ENCODE data around the gene CFTR. TPM values are rescaled to one million over a fixed set of nuclear protein-coding genes. Genes with fewer than 3 reads are reported as not detected.
"Not testable (repeated sequence)": the region's sequence is repeated elsewhere in the genome, so short reads cannot be mapped to it uniquely, and the experiment has no call there.

The CFTR gene
- total RNA-seq, 3 donors from 2014 or later (not counting 1 experiment from before 2014, with no cell fraction given) = not detected

- H3K27ac Mint-ChIP-seq = no peak overlapping the region
Observed at GRCh38 chr7:117707080-117707479, 227.3 kb downstream of the CFTR start.

GRCh38 chr7:117708173-117708572 lies 228.3 kb downstream of the CFTR start:
- 93% methylated on average over 2 of the region's 4 CpGs for WGBS (ENCODE audit: insufficient coverage)
- H3K27me3 ChIP-seq (ENCODE audit: control insufficient read depth, insufficient read depth, low read length) = not testable (repeated sequence)

More at GRCh38 chr7:117707080-117707479, 227.3 kb downstream of the CFTR start:
- Histone ChIP-seq H3K27ac (ENCODE audit: low read length) (no peak overlapping the region), H3K36me3 (ENCODE audit: control insufficient read depth, insufficient read depth, low read length) (no peaks in the 10 kb centered on the region), H3K4me3 (ENCODE audit: low read length) (no peak overlapping the region), H3K9me3 (ENCODE audit: control insufficient read depth, insufficient read depth, low read length) (no peaks in the 10 kb centered on the region), H3K4me1 (ENCODE audit: control insufficient read depth, insufficient read depth, low read length) (no peaks in the 10 kb centered on the region), H3K27me3 (ENCODE audit: control insufficient read depth, insufficient read depth, low read length) (no peaks in the 10 kb centered on the region)
- ATAC-seq (no peak), DNase-seq (no peak)
- H3K4me1 Mint-ChIP-seq = no peaks in the 10 kb centered on the region
- TF ChIP-seq CTCF (IDR thresholded peaks at IDR 0.05) = no peak
- H3K9me3 Mint-ChIP-seq = peaks cover 3 to 4% of the 10 kb centered on the region in 2 donors
- H3K4me3 Mint-ChIP-seq = no peak overlapping the region
- H3K27me3 Mint-ChIP-seq (ENCODE audit: low read depth in 2 of 2) = no peaks in the 10 kb centered on the region
- no peaks in the 10 kb centered on the region for H3K36me3 Mint-ChIP-seq
- intact Hi-C loops (cut with micrococcal nuclease) = no loop called here

GRCh38 chr7:117711556-117711955 lies 231.7 kb downstream of the CFTR start:
- intact Hi-C loops (cut with micrococcal nuclease) = no loop called here

More at GRCh38 chr7:117708173-117708572, 228.3 kb downstream of the CFTR start:
- H3K36me3 ChIP-seq (ENCODE audit: control insufficient read depth, insufficient read depth, low read length); H3K9me3 ChIP-seq (ENCODE audit: control insufficient read depth, insufficient read depth, low read length); H3K4me1 Mint-ChIP-seq; H3K4me3 Mint-ChIP-seq; H3K27ac Mint-ChIP-seq; H3K36me3 Mint-ChIP-seq; ATAC-seq; DNase-seq; H3K27ac ChIP-seq (ENCODE audit: low read length); H3K9me3 Mint-ChIP-seq; H3K4me1 ChIP-seq (ENCODE audit: control insufficient read depth, insufficient read depth, low read length); H3K4me3 ChIP-seq (ENCODE audit: low read length); H3K27me3 Mint-ChIP-seq (ENCODE audit: low read depth in 2 of 2); intact Hi-C loops (cut with micrococcal nuclease): not testable (repeated sequence)

GRCh38 chr7:117715784-117716445 lies 236.1 kb downstream of the CFTR start:
- Histone ChIP-seq H3K9me3 (ENCODE audit: control insufficient read depth, insufficient read depth, low read length) (no peaks in the 10 kb centered on the region), H3K4me1 (ENCODE audit: control insufficient read depth, insufficient read depth, low read length) (no peaks in the 10 kb centered on the region), H3K27me3 (ENCODE audit: control insufficient read depth, insufficient read depth, low read length) (no peaks in the 10 kb centered on the region), H3K4me3 (ENCODE audit: low read length) (no peak overlapping the region), H3K27ac (ENCODE audit: low read length) (no peak overlapping the region), H3K36me3 (ENCODE audit: control insufficient read depth, insufficient read depth, low read length) (no peaks in the 10 kb centered on the region)
- no peak for TF ChIP-seq CTCF (IDR thresholded peaks at IDR 0.05)
- DNase-seq (peak in 1 of 2 donors; percentile 13), ATAC-seq (no peak)
- no peak overlapping the region for H3K4me3 Mint-ChIP-seq
- no peaks in the 10 kb centered on the region for H3K4me1 Mint-ChIP-seq
- H3K27me3 Mint-ChIP-seq (ENCODE audit: low read depth in 2 of 2) = no peaks in the 10 kb centered on the region
- H3K36me3 Mint-ChIP-seq = no peaks in the 10 kb centered on the region
- intact Hi-C loops (cut with micrococcal nuclease) = no loop called here
- 100% methylated on average over 1 of the region's 3 CpGs for WGBS (ENCODE audit: insufficient coverage)
- no peak overlapping the region for H3K27ac Mint-ChIP-seq
- no peaks in the 10 kb centered on the region for H3K9me3 Mint-ChIP-seq

More at GRCh38 chr7:117711556-117711955, 231.7 kb downstream of the CFTR start:
- no peak for ATAC-seq
- no peak overlapping the region for H3K27ac ChIP-seq (ENCODE audit: low read length)
- no peak overlapping the region for H3K4me3 ChIP-seq (ENCODE audit: low read length)
- Mint-ChIP-seq H3K9me3 (peaks cover 0 to 2% of the 10 kb centered on the region in 2 donors), H3K4me1 (no peaks in the 10 kb centered on the region), H3K27me3 (ENCODE audit: low read depth in 2 of 2) (no peaks in the 10 kb centered on the region), H3K4me3 (no peak overlapping the region), H3K36me3 (no peaks in the 10 kb centered on the region), H3K27ac (no peak overlapping the region)
- no peaks in the 10 kb centered on the region for H3K27me3 ChIP-seq (ENCODE audit: control insufficient read depth, insufficient read depth, low read length)
- WGBS (ENCODE audit: insufficient coverage) = no CpG with 5 or more reads among the region's 1 CpG
- no peak for DNase-seq
- TF ChIP-seq CTCF (IDR thresholded peaks at IDR 0.05) = no peak
- H3K36me3 ChIP-seq (ENCODE audit: control insufficient read depth, insufficient read depth, low read length) = no peaks in the 10 kb centered on the region
- no peaks in the 10 kb centered on the region for H3K9me3 ChIP-seq (ENCODE audit: control insufficient read depth, insufficient read depth, low read length)
- H3K4me1 ChIP-seq (ENCODE audit: control insufficient read depth, insufficient read depth, low read length) = no peaks in the 10 kb centered on the region

Data from natural killer cell (primary cell).